Activated CD4-positive, alpha-beta T cell treated with anti-CD3 and anti-CD28 coated beads, Interleukin-10, Interleukin-2, amounts not matched to agents 100 ng/mL and 50 ng/mL, durations not matched to agents 16 hours and 8 hours (primary cell): ENCODE data around the gene RAD21L1.

Experiments
- DNase-seq: peaks from one replicate; pipeline ENCODE4 v3.0.0-alpha.2; 2020

The RAD21L1 gene

GRCh38 chr20:1297486-1297885 lies 71.6 kb downstream of the RAD21L1 start:
- DNase-seq: no peak

GRCh38 chr20:1298166-1298565 lies 72.3 kb downstream of the RAD21L1 start:
- DNase-seq: no peak

- no peak for DNase-seq
Observed at GRCh38 chr20:1298888-1299511, 73.2 kb downstream of the RAD21L1 start.

GRCh38 chr20:1299522-1299921 lies 73.7 kb downstream of the RAD21L1 start:
- peak; percentile 45 for DNase-seq

GRCh38 chr20:1300083-1300840 lies 74.4 kb downstream of the RAD21L1 start:
- DNase-seq: no peak

- peak; percentile 82 for DNase-seq
Observed at GRCh38 chr20:1301031-1301529, 75.2 kb downstream of the RAD21L1 start.

GRCh38 chr20:1302685-1303541 lies 77.1 kb downstream of the RAD21L1 start:
- DNase-seq: peak; percentile 28

- DNase-seq: no peak
Observed at GRCh38 chr20:1304710-1305515, 79.1 kb downstream of the RAD21L1 start.
